ENCODE measurements around the gene GTF3A. TPM values are rescaled to one million over a fixed set of nuclear protein-coding genes. Genes with fewer than 3 reads are reported as not detected.

GTF3A gene
- total RNA-seq, 1 experiment from 2014 or later: 102 TPM

DNA sequence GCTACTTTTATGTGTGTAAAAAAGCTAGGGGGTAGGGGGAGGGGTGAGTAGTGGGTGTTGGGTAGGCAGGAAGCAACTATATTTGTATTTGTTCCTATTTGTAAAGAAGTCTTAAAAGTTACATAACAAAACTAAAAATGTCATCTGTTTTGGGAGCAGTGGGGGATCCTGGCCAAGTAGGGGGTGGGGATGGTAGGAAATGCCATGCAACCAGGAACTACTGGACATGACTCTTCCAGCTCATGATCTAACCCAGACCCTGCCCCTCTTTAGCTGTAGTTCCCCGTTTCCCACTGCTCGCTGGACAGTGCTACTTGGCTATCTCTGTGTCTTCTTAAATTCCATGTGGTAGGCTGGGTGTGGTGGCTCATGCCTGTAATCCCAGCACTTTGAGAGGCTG is 3.2 kb downstream of the GTF3A start:
- H3K27ac ChIP-seq (ENCODE audit: low read depth, low read length): peak overlapping the region; percentile 82
- peaks cover 28 to 45% of the 10 kb centered on the region in 2 experiments; a peak in 3 of 4 replicates for H3K36me3 ChIP-seq (ENCODE audit: control insufficient read depth in 1 of 2, insufficient read depth in 2 of 2, low read length in 2 of 2)
- ChIA-PET CTCF (no interaction called here), RAD21 (ENCODE audit: low non-redundant PET in 1 of 2, low total read pairs in 2 of 2, uncharacterized antibody in 2 of 2, unreplicated experiment in 2 of 2) (no interaction called here), POLR2A (interaction anchor here (1.3 to 3.0 kb wide), 2 partner anchors 23 kb away, joined by 3 to 21 read pairs; partner anchors contain the start of gene MTIF3)
- BruUV-seq (replicated peaks): no TSS peak
- peaks cover 29 to 50% of the 10 kb centered on the region in 2 experiments for H3K4me1 ChIP-seq (ENCODE audit: control insufficient read depth in 1 of 2, insufficient read depth in 2 of 2, low read length in 2 of 2)
- TF ChIP-seq JUND (IDR thresholded peaks at IDR 0.05) (no peak), ZNF274 (IDR thresholded peaks at IDR 0.05; ENCODE audit: low read depth, low read length) (no peak), ZFX (IDR thresholded peaks at IDR 0.05) (no peak), YY1 (IDR thresholded peaks at IDR 0.05; ENCODE audit: extremely low read depth, insufficient replicate concordance, low read depth, low read length) (no peak), ELF1 (IDR thresholded peaks at IDR 0.05; ENCODE audit: borderline replicate concordance, low read depth) (no peak), FOSL1 (IDR thresholded peaks at IDR 0.05; ENCODE audit: low read depth) (no peak), POLR2AphosphoS5 (IDR thresholded peaks at IDR 0.05; ENCODE audit: low read depth, low read length) (no peak), EZH2 (IDR thresholded peaks at IDR 0.05) (no peak), POLR2A (IDR thresholded peaks at IDR 0.05; ENCODE audit: borderline replicate concordance, extremely low read depth, insufficient read depth, insufficient read length) (no peak), SIN3A (IDR thresholded peaks at IDR 0.05; ENCODE audit: low read depth) (no peak), SP1 (IDR thresholded peaks at IDR 0.05; ENCODE audit: low read depth) (no peak), SRF (IDR thresholded peaks at IDR 0.05; ENCODE audit: low read depth) (no peak), EGR1 (IDR thresholded peaks at IDR 0.05; ENCODE audit: low read depth) (no peak), TCF7L2 (IDR thresholded peaks at IDR 0.05; ENCODE audit: borderline replicate concordance, extremely low read depth, insufficient read depth, insufficient read length) (no peak)
- TF ChIP-seq, protein P1, sequence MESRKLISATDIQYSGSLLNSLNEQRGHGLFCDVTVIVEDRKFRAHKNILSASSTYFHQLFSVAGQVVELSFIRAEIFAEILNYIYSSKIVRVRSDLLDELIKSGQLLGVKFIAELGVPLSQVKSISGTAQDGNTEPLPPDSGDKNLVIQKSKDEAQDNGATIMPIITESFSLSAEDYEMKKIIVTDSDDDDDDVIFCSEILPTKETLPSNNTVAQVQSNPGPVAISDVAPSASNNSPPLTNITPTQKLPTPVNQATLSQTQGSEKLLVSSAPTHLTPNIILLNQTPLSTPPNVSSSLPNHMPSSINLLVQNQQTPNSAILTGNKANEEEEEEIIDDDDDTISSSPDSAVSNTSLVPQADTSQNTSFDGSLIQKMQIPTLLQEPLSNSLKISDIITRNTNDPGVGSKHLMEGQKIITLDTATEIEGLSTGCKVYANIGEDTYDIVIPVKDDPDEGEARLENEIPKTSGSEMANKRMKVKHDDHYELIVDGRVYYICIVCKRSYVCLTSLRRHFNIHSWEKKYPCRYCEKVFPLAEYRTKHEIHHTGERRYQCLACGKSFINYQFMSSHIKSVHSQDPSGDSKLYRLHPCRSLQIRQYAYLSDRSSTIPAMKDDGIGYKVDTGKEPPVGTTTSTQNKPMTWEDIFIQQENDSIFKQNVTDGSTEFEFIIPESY (IDR thresholded peaks at IDR 0.05; ENCODE audit: extremely low read depth, insufficient replicate concordance, low read length): no peak
- TF ChIP-seq, protein P2, sequence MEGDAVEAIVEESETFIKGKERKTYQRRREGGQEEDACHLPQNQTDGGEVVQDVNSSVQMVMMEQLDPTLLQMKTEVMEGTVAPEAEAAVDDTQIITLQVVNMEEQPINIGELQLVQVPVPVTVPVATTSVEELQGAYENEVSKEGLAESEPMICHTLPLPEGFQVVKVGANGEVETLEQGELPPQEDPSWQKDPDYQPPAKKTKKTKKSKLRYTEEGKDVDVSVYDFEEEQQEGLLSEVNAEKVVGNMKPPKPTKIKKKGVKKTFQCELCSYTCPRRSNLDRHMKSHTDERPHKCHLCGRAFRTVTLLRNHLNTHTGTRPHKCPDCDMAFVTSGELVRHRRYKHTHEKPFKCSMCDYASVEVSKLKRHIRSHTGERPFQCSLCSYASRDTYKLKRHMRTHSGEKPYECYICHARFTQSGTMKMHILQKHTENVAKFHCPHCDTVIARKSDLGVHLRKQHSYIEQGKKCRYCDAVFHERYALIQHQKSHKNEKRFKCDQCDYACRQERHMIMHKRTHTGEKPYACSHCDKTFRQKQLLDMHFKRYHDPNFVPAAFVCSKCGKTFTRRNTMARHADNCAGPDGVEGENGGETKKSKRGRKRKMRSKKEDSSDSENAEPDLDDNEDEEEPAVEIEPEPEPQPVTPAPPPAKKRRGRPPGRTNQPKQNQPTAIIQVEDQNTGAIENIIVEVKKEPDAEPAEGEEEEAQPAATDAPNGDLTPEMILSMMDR (IDR thresholded peaks at IDR 0.05 in 2 of 3, conservative IDR thresholded peaks at IDR 0.05 in 1 of 3; ENCODE audit: borderline replicate concordance in 1 of 3, insufficient read depth in 1 of 3, low read depth in 2 of 3, low read length in 2 of 3): no peak
- TF ChIP-seq, protein P3, sequence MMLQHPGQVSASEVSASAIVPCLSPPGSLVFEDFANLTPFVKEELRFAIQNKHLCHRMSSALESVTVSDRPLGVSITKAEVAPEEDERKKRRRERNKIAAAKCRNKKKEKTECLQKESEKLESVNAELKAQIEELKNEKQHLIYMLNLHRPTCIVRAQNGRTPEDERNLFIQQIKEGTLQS (IDR thresholded peaks at IDR 0.05): no peak
- H3K4me3 ChIP-seq (replicated peaks in 1 of 2; ENCODE audit: low read depth in 1 of 2, low read length in 2 of 2): peak overlapping the region; percentile 25 to 70
- intact Hi-C loops (cut with micrococcal nuclease): no loop called here
- no peak overlapping the region for H2AFZ ChIP-seq (ENCODE audit: low read depth, low read length, poor library complexity, severe bottlenecking)
- H3K4me2 ChIP-seq (ENCODE audit: low read length): peak overlapping the region; percentile 91
- H3K9ac ChIP-seq (ENCODE audit: low read length): peak overlapping the region; percentile 80
- H4K20me1 ChIP-seq (ENCODE audit: insufficient read depth): peaks cover 4% of the 10 kb centered on the region; the same call in 1 of the 2 replicates
- no peaks in the 10 kb centered on the region for H3K9me3 ChIP-seq (ENCODE audit: control insufficient read depth in 1 of 2, insufficient read depth in 1 of 2, low read depth in 1 of 2, low read length in 2 of 2)
- peaks cover 48% of the 10 kb centered on the region for H3K79me2 ChIP-seq (ENCODE audit: insufficient read depth, low read length)
- no peaks in the 10 kb centered on the region for H3K9me2 ChIP-seq (ENCODE audit: insufficient read depth)
- no peak for ATAC-seq
- DNase-seq (ENCODE audit: low read depth, low spot score): no peak
- no peaks in the 10 kb centered on the region for H3K27me3 ChIP-seq (ENCODE audit: insufficient read depth, low read length)

All from HCT116 (cell line).